Gastrocnemius medialis (tissue), 4 donors: Measurements from ENCODE around the gene BRAF.

Experiments used
- POLR2A ChIP-seq, 2 donors: fragments of 450-650 bp; IDR thresholded peaks; one replicate each; pipeline ENCODE4 v1.6.1; 2017; ENCODE audit warnings: antibody characterized with exemption in 2 of 2, mild to moderate bottlenecking in 2 of 2, moderate library complexity in 2 of 2
- TF ChIP-seq, protein P1 (sequence below), 5 experiments: fragments of 450-650 bp in 3 of 5; fragments of 200-600 bp in 2 of 5; sonication (generic) in 2 of 5; IDR thresholded peaks in 4 of 5; conservative IDR thresholded peaks in 1 of 5; 1 replicate in 4 of 5; 2 replicates in 1 of 5; pipeline ENCODE4 v1.5.1; 2016 to 2019; ENCODE audit warnings: antibody characterized with exemption in 5 of 5, mild to moderate bottlenecking in 3 of 5, moderate library complexity in 3 of 5

DNA sequence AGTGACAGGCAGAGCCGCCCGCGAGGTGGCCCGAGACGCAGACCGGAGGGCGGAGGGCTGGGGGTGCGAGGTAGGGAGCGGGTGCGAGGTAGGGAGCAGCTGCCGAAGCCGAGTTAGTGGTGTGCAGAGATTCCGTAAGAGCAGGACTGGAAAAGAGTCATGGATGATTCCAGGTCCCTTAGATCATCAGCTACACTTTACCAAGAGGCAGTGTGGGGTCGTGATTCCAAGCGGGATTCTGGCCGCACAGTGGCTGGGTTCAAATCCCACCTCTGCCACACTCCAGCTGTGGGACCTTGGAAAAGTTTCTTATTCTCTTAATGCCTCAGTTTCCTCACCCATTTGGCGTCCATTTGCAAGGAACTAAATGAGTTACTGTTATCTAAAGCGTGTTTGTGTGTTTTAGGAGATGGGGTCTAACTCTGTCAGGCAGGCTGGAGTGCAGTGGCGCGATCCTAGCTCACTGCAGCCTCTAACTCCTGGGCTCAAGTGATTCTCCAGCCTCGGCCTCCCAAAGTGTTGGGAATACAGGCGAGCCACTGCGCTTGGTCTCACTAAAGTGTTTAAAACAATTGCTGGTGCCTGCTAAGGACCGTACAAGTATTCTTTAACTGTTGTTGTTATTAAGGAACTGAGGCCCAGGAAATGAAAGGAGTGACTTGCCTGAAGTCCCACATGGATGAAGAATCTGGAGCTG, 227.1 kb downstream of the BRAF start:
- TF ChIP-seq, protein P1, sequence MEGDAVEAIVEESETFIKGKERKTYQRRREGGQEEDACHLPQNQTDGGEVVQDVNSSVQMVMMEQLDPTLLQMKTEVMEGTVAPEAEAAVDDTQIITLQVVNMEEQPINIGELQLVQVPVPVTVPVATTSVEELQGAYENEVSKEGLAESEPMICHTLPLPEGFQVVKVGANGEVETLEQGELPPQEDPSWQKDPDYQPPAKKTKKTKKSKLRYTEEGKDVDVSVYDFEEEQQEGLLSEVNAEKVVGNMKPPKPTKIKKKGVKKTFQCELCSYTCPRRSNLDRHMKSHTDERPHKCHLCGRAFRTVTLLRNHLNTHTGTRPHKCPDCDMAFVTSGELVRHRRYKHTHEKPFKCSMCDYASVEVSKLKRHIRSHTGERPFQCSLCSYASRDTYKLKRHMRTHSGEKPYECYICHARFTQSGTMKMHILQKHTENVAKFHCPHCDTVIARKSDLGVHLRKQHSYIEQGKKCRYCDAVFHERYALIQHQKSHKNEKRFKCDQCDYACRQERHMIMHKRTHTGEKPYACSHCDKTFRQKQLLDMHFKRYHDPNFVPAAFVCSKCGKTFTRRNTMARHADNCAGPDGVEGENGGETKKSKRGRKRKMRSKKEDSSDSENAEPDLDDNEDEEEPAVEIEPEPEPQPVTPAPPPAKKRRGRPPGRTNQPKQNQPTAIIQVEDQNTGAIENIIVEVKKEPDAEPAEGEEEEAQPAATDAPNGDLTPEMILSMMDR (IDR thresholded peaks at IDR 0.05 in 4 of 5, conservative IDR thresholded peaks at IDR 0.05 in 1 of 5): no peak
- TF ChIP-seq POLR2A (IDR thresholded peaks at IDR 0.05): no peak
